GM12892 (cell line): Measurements from ENCODE around the gene MXI1.
"Not testable (repeated sequence)": the region's sequence is repeated elsewhere in the genome, so short reads cannot be mapped to it uniquely, and the experiment has no call there.

Experiments
- POLR2A ChIP-seq: IDR thresholded peaks from 2 replicates; pipeline ENCODE4 v1.6.1; 2011; ENCODE audit warnings: low read depth, low read length, control low read depth
- POLR2AphosphoS5 ChIP-seq: IDR thresholded peaks from 2 replicates; pipeline ENCODE4 v1.6.1; 2011; ENCODE audit warnings: low read depth, low read length, control low read depth

DNA sequence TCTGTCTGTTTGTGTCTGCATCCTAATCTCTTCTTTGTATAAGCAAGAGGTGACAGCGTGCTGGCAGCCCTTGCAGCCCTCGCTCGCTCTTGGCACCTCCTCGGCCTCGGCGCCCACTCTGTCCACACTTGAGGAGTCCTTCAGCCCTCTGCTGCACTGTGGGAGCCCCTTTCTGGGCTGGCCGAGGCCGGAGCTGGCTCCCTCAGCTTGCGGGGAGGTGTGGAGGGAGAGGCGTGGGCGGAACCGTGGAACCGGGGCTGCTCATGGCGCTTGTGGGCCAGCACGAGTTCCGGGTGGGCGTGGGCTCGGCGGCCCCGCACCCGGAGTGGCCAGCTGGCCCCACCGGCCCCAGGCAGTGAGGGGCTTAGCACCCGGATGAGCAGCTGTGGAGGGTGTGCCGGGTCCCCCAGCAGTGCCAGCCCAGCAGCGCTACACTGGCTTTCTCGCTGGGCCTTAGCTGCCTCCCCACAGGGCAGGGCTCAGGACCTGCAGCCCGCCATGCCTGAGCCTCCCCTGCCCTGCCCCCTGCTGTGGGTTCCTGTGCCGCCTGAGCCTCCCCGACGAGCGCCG lies 123.9 kb downstream of the MXI1 start:
- not testable (repeated sequence) for TF ChIP-seq POLR2A, POLR2AphosphoS5
